HG02642 (cell line): ENCODE results near the gene SOX21.
"Not testable (repeated sequence)": the region's sequence is repeated elsewhere in the genome, so short reads cannot be mapped to it uniquely, and the experiment has no call there.

Source experiments
- ATAC-seq: cut with Tn5 transposase; IDR thresholded peaks from one replicate; pipeline ENCODE4 v1.9.1; 2021; ENCODE audit warnings: mild to moderate bottlenecking; ENCODE audit not compliant: unreplicated experiment, poor library complexity

SOX21 gene

GRCh38 chr13:94712287-94712811, at the start of gene SOX21:
Gene SOX21, minus strand, starts transcription at chr13:94712545. Its CDS starts 496 bp downstream, at chr13:94712049.
- ATAC-seq: no peak

GRCh38 chr13:94761407-94761806, 49.1 kb upstream of the SOX21 start:
- no peak for ATAC-seq

- no peak for ATAC-seq
These were observed 46.9 kb upstream of the SOX21 start for GRCh38 chr13:94759120-94759728.

- ATAC-seq: no peak
These were observed 46.2 kb upstream of the SOX21 start for GRCh38 chr13:94758436-94758960.

- no peak for ATAC-seq
These were observed 41.0 kb upstream of the SOX21 start for GRCh38 chr13:94753327-94753726.

GRCh38 chr13:94749162-94749561, 36.8 kb upstream of the SOX21 start:
- no peak for ATAC-seq

- ATAC-seq: no peak
These were observed 26.9 kb upstream of the SOX21 start for GRCh38 chr13:94739235-94739634.

GRCh38 chr13:94731028-94731427, 18.7 kb upstream of the SOX21 start:
- ATAC-seq: no peak

- not testable (repeated sequence) for ATAC-seq
These were observed 17.6 kb upstream of the SOX21 start for GRCh38 chr13:94729941-94730340.

- ATAC-seq: no peak
These were observed 14.1 kb upstream of the SOX21 start for GRCh38 chr13:94726425-94726824.

- no peak for ATAC-seq
These were observed 10.4 kb upstream of the SOX21 start for GRCh38 chr13:94722609-94723345.

- ATAC-seq: not testable (repeated sequence)
These were observed 6.4 kb upstream of the SOX21 start for GRCh38 chr13:94718697-94719096.

- no peak for ATAC-seq
These were observed 5.6 kb upstream of the SOX21 start for GRCh38 chr13:94717916-94718315.

GRCh38 chr13:94716016-94716415, 3.7 kb upstream of the SOX21 start:
- no peak for ATAC-seq

GRCh38 chr13:94713561-94714182, 1.3 kb upstream of the SOX21 start:
- no peak for ATAC-seq

- no peak for ATAC-seq
These were observed 641 bp upstream of the SOX21 start for GRCh38 chr13:94712812-94713560.

GRCh38 chr13:94711561-94712286, 621 bp downstream of the SOX21 start:
- ATAC-seq: no peak

- no peak for ATAC-seq
These were observed 1.3 kb downstream of the SOX21 start for GRCh38 chr13:94710881-94711560.
